Raji (cell line): Measurements from ENCODE around the gene SUV39H2.

Source experiments
- POLR2A ChIP-seq: IDR thresholded peaks from 2 replicates; pipeline ENCODE4 v1.6.1; 2011; ENCODE audit warnings: low read depth, low read length, control low read depth; ENCODE audit not compliant: insufficient read depth

Gene SUV39H2, protein sequence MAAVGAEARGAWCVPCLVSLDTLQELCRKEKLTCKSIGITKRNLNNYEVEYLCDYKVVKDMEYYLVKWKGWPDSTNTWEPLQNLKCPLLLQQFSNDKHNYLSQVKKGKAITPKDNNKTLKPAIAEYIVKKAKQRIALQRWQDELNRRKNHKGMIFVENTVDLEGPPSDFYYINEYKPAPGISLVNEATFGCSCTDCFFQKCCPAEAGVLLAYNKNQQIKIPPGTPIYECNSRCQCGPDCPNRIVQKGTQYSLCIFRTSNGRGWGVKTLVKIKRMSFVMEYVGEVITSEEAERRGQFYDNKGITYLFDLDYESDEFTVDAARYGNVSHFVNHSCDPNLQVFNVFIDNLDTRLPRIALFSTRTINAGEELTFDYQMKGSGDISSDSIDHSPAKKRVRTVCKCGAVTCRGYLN

GRCh38 chr10:14878266-14879123 is at the start of gene SUV39H2:
SUV39H2 (plus strand) TSS chr10:14878866; CDS start chr10:14878889, 23 bp downstream.
- TF ChIP-seq POLR2A: peak; percentile 90

- TF ChIP-seq POLR2A: no peak
Observed at GRCh38 chr10:14833106-14833505, 45.6 kb upstream of the SUV39H2 start.

DNA sequence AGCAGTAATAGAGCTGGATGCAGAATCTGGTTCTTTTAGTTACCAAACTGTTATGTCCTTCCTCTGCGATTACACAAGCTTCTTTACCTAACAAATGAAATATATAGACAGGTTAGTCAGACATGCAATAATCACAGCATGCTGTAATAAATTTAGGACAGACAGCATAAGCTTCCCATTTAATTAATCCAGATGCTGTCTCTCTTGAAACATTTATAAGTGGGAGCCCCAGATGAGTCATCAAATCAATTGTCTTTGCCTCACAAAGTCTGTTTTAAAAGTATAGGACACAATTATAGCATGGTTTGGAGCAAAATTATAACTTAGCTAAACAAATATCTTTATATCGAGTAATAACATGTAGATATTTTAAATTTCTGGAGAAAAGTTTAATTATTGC is 42.5 kb upstream of the SUV39H2 start:
- no peak for TF ChIP-seq POLR2A

GRCh38 chr10:14837003-14837756 is 41.5 kb upstream of the SUV39H2 start:
- no peak for TF ChIP-seq POLR2A

- peak; percentile 94 for TF ChIP-seq POLR2A
Observed at GRCh38 chr10:14837757-14838581, 40.7 kb upstream of the SUV39H2 start, which contains the start of the genes CDNF, HSPA14 and MSANTD7. CDNF (minus strand) TSS chr10:14838037; CDS start chr10:14837946, 91 bp downstream. HSPA14 (plus strand) TSS chr10:14838306; CDS start chr10:14838403, 97 bp downstream. MSANTD7 (plus strand) TSS chr10:14838306; CDS start chr10:14842285, 3,979 bp downstream.

DNA sequence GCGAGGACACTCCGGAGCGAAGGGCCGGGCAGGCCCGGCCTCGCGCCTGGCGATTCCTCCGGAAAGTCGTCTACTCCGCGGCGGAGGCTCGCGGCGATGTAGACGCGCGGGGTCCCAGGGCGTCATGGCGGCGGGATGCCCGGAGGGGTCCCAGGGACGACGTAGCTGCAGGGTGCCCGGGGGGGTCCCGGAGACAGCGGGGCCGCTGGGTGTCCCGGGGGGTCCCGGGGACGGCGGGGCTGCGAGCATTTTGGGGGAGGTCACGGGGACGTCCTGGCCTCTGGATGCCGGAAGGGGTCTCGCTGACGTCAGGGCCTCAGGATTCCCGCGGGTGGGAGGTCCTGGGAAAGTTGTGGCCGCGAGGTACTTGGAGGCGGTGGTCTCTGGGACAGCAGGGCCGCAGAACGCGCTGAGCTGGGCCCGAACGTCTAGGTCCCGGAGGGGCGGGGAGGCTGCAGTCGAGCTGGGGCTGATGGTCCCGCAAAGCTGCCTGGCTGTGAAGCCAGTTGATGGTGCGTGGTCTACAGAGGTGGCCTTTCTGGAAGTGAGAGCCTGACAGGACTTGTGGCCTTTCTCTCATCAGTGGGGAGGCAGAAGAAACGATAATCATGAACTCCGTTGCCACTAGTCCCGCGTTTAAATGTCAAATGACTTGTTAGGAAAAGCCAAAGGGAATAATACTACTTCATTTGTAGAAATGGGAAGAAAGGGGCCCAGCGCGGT is 39.9 kb upstream of the SUV39H2 start:
- no peak for TF ChIP-seq POLR2A

DNA sequence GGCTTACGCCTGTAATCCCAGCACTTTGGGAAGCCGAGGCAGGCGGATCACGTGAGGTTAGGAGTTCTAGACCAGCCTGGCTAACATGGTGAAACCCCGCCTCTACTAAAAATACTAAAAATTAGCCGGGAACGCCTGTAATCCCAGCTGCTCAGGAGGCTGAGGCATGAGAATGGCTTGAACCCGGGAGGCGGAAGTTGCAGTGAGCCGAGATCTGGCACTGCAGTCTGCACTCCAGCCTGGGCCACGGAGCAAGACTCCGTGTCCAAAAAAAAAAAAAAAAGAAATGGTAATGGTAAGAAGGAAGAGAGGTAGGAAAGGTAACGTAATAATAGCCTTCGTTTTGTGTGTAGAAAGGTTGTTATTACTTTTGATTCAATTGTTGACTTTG is 39.4 kb upstream of the SUV39H2 start:
- TF ChIP-seq POLR2A: no peak

DNA sequence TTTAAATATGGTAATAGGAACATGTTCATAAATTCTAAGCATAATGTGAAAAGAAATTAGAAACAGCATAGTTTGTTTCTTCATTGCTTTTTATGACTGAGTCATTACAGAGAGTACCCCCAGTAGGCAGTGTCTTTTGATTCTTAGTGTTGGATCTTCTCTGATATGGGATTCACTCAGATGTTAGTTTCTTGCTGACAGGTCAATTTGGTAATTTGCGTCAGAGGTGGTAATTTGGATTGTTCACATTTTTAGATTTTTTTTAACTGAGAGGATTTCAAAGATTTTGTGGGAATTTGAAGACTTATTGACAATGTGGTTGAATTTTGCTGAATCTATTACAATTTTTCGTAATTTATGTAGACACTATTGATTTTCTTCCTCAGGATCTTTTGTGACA is 38.5 kb upstream of the SUV39H2 start:
- TF ChIP-seq POLR2A: no peak

DNA sequence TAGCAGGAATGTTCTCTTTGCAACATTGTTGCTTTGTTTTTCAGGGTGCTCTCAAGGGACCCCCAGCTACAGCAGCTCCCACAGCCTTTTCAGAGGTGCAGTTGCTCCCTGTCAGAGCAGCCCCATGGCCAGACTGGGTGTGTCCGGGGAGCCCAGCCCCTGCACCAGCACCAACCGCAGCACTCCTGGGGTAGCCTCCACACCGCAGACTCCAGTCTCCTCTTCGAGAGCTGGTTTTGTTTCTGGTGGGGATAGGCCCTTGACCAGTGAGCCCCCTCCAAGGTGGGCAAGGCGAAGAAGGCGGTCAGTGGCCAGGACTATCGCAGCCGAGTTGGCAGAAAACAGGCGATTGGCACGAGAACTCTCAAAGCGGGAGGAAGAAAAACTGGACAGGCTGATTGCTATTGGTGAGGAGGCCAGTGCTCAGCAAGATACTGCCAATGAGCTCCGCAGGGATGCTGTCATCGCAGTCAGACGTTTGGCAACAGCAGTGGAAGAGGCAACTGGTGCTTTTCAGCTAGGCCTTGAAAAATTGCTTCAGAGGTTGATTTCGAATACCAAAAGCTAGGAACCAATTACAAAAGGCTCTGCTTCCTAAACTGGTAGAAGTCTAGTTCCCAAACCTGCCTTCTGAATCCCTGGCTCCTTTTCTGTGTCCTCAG is 35.2 kb upstream of the SUV39H2 start:
- TF ChIP-seq POLR2A: no peak

- no peak for TF ChIP-seq POLR2A
Observed at GRCh38 chr10:14844948-14845347, 33.7 kb upstream of the SUV39H2 start.

DNA sequence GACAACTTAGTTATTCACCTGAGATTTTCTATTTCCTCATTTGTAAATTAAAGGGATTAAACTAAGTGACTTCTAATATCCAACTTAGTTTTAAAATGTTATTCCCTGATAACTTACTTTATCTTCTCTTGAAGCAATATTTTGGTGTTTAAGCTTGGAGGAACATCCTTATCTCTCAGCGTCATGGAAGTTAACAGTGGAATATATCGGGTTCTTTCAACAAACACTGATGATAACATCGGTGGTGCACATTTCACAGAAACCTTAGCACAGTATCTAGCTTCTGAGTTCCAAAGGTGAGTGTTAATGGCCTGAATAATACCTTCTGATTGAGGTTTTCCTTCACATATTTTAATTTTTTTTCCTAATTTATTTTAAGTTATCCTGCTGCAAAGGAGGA is 26.4 kb upstream of the SUV39H2 start:
- TF ChIP-seq POLR2A: no peak

- TF ChIP-seq POLR2A: no peak
Observed at GRCh38 chr10:14855453-14855852, 23.2 kb upstream of the SUV39H2 start.
